ENCODE results near the gene SLC18B1.

Gene SLC18B1

GRCh38 chr6:132797951-132798868, at the start of gene SLC18B1:
Gene SLC18B1 (minus strand): TSS chr6:132798637. CDS start chr6:132798456, 181 bp downstream.
- H3K4me3 ChIP-seq (ENCODE audit: low read length) = peak within 1 kb of the TSS; percentile 67
- no peak for TF ChIP-seq CTCF (conservative IDR thresholded peaks at IDR 0.05; ENCODE audit: low read length)
- DNase-seq (ENCODE audit: low read depth) = no peak

DNA sequence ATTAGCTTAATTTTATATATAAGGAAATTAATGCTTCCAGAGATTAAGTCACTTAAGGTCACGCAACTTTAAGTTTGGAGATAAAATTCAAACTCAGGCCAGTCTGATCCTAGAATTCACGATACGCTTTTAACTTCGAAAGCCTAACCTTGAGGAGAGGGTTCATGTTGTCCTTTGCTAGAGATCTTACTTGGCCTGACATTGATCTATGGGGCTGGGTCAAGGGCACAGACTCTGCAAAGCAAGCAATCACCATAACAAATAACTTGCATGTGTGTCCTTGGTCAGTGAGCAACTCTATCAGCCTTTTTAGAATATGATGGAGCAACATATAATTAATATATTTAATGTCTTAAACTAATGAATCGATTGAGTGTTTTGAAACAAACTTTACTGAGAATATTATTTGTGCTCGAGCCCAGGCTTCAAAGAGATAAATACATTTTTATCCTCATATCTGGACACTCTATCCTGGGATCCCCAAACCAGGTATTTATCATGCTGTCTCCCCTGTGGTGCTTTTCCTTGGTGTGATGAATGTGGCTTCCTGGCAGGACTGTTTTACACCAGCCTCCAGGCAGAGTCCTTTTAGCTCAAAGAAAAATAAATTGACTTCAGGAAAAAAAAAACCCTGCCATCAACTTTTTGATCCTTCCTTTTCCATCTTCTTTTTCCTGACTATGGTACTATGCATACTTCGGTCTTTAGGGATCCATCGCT, 45.0 kb upstream of the SLC18B1 start:
- DNase-seq (ENCODE audit: low read depth) = no peak

DNA sequence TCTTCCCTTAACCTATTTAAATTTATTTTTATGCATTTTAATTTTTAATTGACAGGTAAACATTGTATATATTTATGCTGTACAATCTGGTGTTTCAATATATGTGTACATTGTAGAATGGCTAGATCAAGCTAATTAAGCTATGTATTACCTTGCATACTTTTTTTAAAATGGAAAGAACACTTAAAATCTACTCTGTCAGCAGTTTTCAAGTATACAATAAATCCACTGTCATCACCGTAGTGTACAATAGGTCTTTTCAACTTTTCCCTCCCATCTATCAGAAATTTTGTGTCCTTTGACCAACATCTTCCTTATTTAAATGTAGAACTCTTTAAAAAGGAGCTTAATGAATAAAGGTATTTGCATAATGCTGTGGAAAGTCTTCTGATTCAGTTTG, 43.5 kb upstream of the SLC18B1 start:
- H3K4me3 ChIP-seq (ENCODE audit: low read length) = no peak overlapping the region
- TF ChIP-seq CTCF (conservative IDR thresholded peaks at IDR 0.05; ENCODE audit: low read length) = no peak
- no peak for DNase-seq (ENCODE audit: low read depth)

More for the DNA sequence above, 45.0 kb upstream of the SLC18B1 start:
- TF ChIP-seq CTCF (conservative IDR thresholded peaks at IDR 0.05; ENCODE audit: low read length) = no peak
- no peak overlapping the region for H3K4me3 ChIP-seq (ENCODE audit: low read length)

- TF ChIP-seq CTCF (conservative IDR thresholded peaks at IDR 0.05; ENCODE audit: low read length) = no peak
- no peak overlapping the region for H3K4me3 ChIP-seq (ENCODE audit: low read length)
- no peak for DNase-seq (ENCODE audit: low read depth)
These were observed 34.5 kb upstream of the SLC18B1 start for GRCh38 chr6:132832891-132833290.

- no peak overlapping the region for H3K4me3 ChIP-seq (ENCODE audit: low read length)
- peak; percentile 38 for DNase-seq (ENCODE audit: low read depth)
- TF ChIP-seq CTCF (conservative IDR thresholded peaks at IDR 0.05; ENCODE audit: low read length) = peak; percentile 69
These were observed 31.9 kb upstream of the SLC18B1 start for GRCh38 chr6:132830334-132830751.

DNA sequence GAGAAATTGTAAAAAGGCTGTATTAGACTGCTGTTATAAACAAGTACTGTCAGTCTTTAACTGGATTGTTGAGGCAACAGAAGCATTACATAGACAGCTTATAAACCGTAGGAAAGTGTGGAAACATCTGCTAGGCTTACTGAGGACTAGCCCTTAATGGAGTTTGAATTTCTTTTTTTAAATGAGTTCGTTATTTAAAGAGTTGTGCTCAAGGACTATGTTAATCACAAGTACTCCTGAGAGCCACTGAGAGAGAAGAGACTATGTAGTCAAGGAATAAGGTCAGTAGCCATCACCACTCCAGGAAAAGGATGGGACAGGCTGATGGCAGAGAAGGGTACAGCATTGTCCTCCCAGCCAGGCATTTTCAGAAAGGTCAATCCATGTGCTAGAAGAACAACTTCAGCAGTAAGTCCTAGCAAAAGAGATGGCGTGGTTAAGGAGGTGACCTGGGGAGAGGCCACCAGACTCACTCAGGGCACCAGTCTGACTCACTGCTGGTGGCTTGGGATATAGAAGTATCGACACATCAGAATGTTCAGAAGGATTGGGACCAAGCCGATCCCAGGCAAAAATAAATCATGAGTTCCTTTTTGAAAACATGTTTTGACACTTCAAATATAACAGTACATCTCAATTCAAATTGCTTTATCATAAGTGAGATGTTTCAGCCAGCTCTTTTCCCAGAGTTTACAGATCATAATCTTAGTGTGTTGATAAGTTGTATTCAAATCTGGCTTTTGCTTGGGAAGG, 22.4 kb upstream of the SLC18B1 start:
- DNase-seq (ENCODE audit: low read depth) = no peak
- H3K4me3 ChIP-seq (ENCODE audit: low read length) = no peak overlapping the region
- no peak for TF ChIP-seq CTCF (conservative IDR thresholded peaks at IDR 0.05; ENCODE audit: low read length)

All from AG10803 (cell line).